HUES64 (cell line): Measurements from ENCODE around the gene SPTAN1. TPM values are rescaled to one million over a fixed set of nuclear protein-coding genes. Genes with fewer than 3 reads are reported as not detected.
"Not testable (repeated sequence)": the region's sequence is repeated elsewhere in the genome, so short reads cannot be mapped to it uniquely, and the experiment has no call there.

Experiments
- H3K27ac ChIP-seq: 2 replicates; pipeline ENCODE4 v1.7.0; 2013; ENCODE audit warnings: low read depth, low read length, inconsistent platforms
- H3K27me3 ChIP-seq: 2 replicates; pipeline ENCODE4 v1.6.1; 2013; ENCODE audit warnings: mild to moderate bottlenecking, low read length; ENCODE audit not compliant: insufficient read depth
- H3K36me3 ChIP-seq: 2 replicates; pipeline ENCODE4 v1.6.1; 2013; ENCODE audit warnings: mild to moderate bottlenecking, low read length; ENCODE audit not compliant: insufficient read depth
- H3K4me1 ChIP-seq: 2 replicates; pipeline ENCODE4 v1.6.1; 2013; ENCODE audit warnings: mild to moderate bottlenecking, low read length, moderate library complexity; ENCODE audit not compliant: insufficient read depth
- H3K4me3 ChIP-seq: 2 replicates; pipeline ENCODE4 v1.5.1; 2013; ENCODE audit warnings: mild to moderate bottlenecking, low read length, moderate library complexity
- H3K9ac ChIP-seq: 2 replicates; pipeline ENCODE4 v1.6.1; 2013; ENCODE audit warnings: mild to moderate bottlenecking, low read depth, low read length
- H3K9me3 ChIP-seq: 2 replicates; pipeline ENCODE4 v1.6.1; 2013; ENCODE audit warnings: low read depth, low read length; ENCODE audit not compliant: insufficient read depth
- WGBS: fragments of 150-250, 120-280 bp; methylation state at CpG from one replicate; pipeline ENCODE4 v1.1.7; 2013; ENCODE audit warnings: missing lambda C conversion rate; 5-methylcytosine and 5-hydroxymethylcytosine counted together
- polyA plus RNA-seq, 2 experiments: library from polyadenylated mRNA; stranded (reverse); fragments of 50-300 nt; gene quantifications; one replicate each; pipeline ENCODE4 v1.2.3, GENCODE V29; 2013

Gene SPTAN1
- polyA plus RNA-seq (2013, experiment 1 of 2), result 87.5 TPM
- 86.7 TPM for polyA plus RNA-seq (2013, experiment 2 of 2)

DNA sequence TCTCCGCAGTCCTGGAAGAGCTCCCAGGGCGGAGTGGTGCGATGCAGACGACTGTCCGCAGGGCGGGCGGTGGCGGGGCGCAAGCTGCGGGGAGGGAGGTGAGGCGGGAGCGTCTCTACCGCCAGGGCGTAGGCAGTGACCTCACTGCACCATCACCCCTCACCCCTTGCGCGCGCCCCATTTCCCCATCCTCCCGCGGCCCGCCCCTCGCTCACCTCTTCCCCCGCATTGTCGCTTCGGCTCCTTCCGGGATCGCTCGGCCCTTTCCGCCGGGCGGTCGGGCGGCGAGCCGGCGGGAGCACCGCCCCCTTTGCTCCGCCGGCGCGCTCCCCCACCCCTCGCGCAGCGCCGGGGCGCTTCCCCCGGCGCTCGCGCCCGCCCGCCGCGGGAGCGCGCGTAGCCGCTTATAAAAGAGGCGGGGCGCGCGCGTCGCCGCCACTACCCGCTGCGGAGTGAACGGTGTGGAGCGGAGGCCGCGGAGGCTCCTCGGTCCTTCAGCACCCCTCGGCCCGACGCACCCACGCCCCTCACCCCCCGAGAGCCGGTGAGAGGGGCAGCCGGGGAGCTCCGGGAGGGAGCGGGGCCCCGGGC is at the start of gene SPTAN1:
SPTAN1 (plus strand) TSS at position 435 of the 591 bp plus-strand sequence. CDS start 14,154 bp downstream, outside the sequence.
- peaks cover 43% of the 10 kb centered on the region for H3K4me1 ChIP-seq
- WGBS, result under 1% methylated on average over 81 of the region's 81 CpGs
- H3K27ac ChIP-seq, result peak within 1 kb of the TSS; percentile 86
- no peaks in the 10 kb centered on the region for H3K9me3 ChIP-seq
- H3K4me3 ChIP-seq, result peak within 1 kb of the TSS; percentile 81
- H3K27me3 ChIP-seq, result peaks cover 8% of the 10 kb centered on the region; the same call in 1 of the 2 replicates
- peak within 1 kb of the TSS; percentile 88 for H3K9ac ChIP-seq
- no peaks in the 10 kb centered on the region for H3K36me3 ChIP-seq

GRCh38 chr9:128503415-128503825 is 49.0 kb upstream of the SPTAN1 start:
- 93% methylated on average over 13 of the region's 14 CpGs for WGBS
- not testable (repeated sequence) for H3K27me3 ChIP-seq, H3K9me3 ChIP-seq, H3K9ac ChIP-seq, H3K4me1 ChIP-seq, H3K27ac ChIP-seq, H3K4me3 ChIP-seq
- H3K36me3 ChIP-seq, result peaks cover 18% of the 10 kb centered on the region

GRCh38 chr9:128503870-128504269 is 48.5 kb upstream of the SPTAN1 start:
- H3K27ac ChIP-seq, result no peak overlapping the region

GRCh38 chr9:128504485-128505413 is 47.6 kb upstream of the SPTAN1 start, which contains the start of gene GLE1:
Gene GLE1, plus strand, starts transcription at chr9:128504719. Its CDS starts 87 bp downstream, at chr9:128504806.
- no peaks in the 10 kb centered on the region for H3K9me3 ChIP-seq
- no peak within 1 kb of the TSS for H3K27ac ChIP-seq
- peak within 1 kb of the TSS; percentile 64 for H3K9ac ChIP-seq
- H3K36me3 ChIP-seq, result peaks cover 16% of the 10 kb centered on the region; the same call in 1 of the 2 replicates
- H3K4me1 ChIP-seq, result peaks cover 9% of the 10 kb centered on the region
- H3K4me3 ChIP-seq, result peak within 1 kb of the TSS; percentile 78
- WGBS, result under 1% methylated on average over 64 of the region's 64 CpGs
- no peaks in the 10 kb centered on the region for H3K27me3 ChIP-seq

More at GRCh38 chr9:128503870-128504269, 48.5 kb upstream of the SPTAN1 start:
- Histone ChIP-seq H3K27me3 (no peaks in the 10 kb centered on the region), H3K4me1 (peaks cover 9% of the 10 kb centered on the region), H3K9ac (no peak overlapping the region; the same call in 1 of the 2 replicates), H3K36me3 (peaks cover 14% of the 10 kb centered on the region), H3K9me3 (no peaks in the 10 kb centered on the region), H3K4me3 (peak overlapping the region; percentile 78)
- 77% methylated on average over 11 of the region's 11 CpGs for WGBS

GRCh38 chr9:128505414-128505765 is 47.0 kb upstream of the SPTAN1 start:
- no peak overlapping the region for H3K27ac ChIP-seq
- no peaks in the 10 kb centered on the region for H3K9me3 ChIP-seq
- peak overlapping the region; percentile 78 for H3K4me3 ChIP-seq
- H3K9ac ChIP-seq, result peak overlapping the region; percentile 63
- H3K27me3 ChIP-seq, result no peaks in the 10 kb centered on the region
- WGBS, result 48% methylated on average over 6 of the region's 6 CpGs
- H3K4me1 ChIP-seq, result peaks cover 9% of the 10 kb centered on the region
- peaks cover 17% of the 10 kb centered on the region; the same call in 1 of the 2 replicates for H3K36me3 ChIP-seq

GRCh38 chr9:128505906-128506305 is 46.5 kb upstream of the SPTAN1 start:
- H3K9ac ChIP-seq, H3K9me3 ChIP-seq, H3K4me1 ChIP-seq, H3K27me3 ChIP-seq, H3K27ac ChIP-seq, H3K4me3 ChIP-seq: not testable (repeated sequence)
- peaks cover 20% of the 10 kb centered on the region; the same call in 1 of the 2 replicates for H3K36me3 ChIP-seq
- WGBS, result 96% methylated on average over 12 of the region's 12 CpGs

- Histone ChIP-seq H3K9ac (no peak overlapping the region), H3K27ac (no peak overlapping the region), H3K27me3 (no peaks in the 10 kb centered on the region), H3K4me3 (no peak overlapping the region), H3K36me3 (peaks cover 35% of the 10 kb centered on the region), H3K4me1 (no peaks in the 10 kb centered on the region), H3K9me3 (no peaks in the 10 kb centered on the region)
- 95% methylated on average over 9 of the region's 9 CpGs for WGBS
Observed at GRCh38 chr9:128512820-128513219, 39.6 kb upstream of the SPTAN1 start.

DNA sequence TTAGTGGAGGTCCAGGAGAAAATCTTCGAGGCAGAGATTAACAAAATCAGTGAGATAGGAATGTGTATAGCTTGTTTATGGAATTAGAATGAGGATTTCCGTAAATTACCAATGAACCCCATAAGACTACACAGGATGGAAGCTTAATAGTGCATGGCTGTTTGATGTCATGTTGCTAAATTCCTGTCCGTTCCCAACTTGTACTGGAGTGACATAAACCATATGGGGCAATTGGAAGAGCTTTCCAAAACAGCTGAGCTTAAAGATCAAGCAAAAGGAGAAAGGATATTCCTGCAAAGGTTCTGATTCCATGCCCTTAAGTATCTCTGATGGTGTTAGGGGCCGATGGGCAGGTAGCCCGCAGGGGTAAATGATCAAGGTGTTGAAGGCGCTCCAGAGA is 30.4 kb upstream of the SPTAN1 start:
- no peaks in the 10 kb centered on the region for H3K9me3 ChIP-seq
- H3K9ac ChIP-seq, result no peak overlapping the region
- no peaks in the 10 kb centered on the region for H3K27me3 ChIP-seq
- H3K4me1 ChIP-seq, result peaks cover 5% of the 10 kb centered on the region; the same call in 1 of the 2 replicates
- WGBS, result 98% methylated on average over 6 of the region's 6 CpGs
- H3K36me3 ChIP-seq, result peaks cover 31% of the 10 kb centered on the region
- H3K4me3 ChIP-seq, result no peak overlapping the region
- no peak overlapping the region for H3K27ac ChIP-seq

- peak overlapping the region; percentile 35; the same call in 1 of the 2 replicates for H3K27ac ChIP-seq
- peaks cover 5% of the 10 kb centered on the region; the same call in 1 of the 2 replicates for H3K4me1 ChIP-seq
- H3K4me3 ChIP-seq, result no peak overlapping the region
- H3K9ac ChIP-seq, result 0 out of 2 replicates have a peak overlapping the region, but pooled peaks have one; percentile 36
- H3K27me3 ChIP-seq, result no peaks in the 10 kb centered on the region
- no peaks in the 10 kb centered on the region for H3K9me3 ChIP-seq
- H3K36me3 ChIP-seq, result peaks cover 31% of the 10 kb centered on the region
- WGBS, result 68% methylated on average over 13 of the region's 13 CpGs
Observed at GRCh38 chr9:128523199-128523925, 29.0 kb upstream of the SPTAN1 start.

DNA sequence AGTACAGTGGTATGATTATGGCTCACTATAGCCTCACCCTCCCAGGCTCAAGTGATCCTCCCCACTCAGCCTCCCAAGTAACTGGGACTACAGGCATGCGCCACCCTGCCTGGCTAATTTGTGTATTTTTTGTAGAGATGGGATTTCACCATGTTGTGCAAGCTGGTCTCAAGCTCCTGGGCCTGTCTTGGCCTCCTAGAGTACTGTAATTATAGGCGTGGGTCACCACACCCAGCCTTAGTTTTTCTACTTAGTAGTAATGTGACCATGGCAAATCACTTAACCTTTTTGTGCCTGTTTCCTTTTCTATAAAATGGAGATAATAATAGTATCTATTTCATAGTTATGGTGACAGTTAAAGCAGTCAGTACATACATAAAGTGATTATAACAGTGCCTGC is 25.7 kb upstream of the SPTAN1 start:
- H3K9ac ChIP-seq, result no peak overlapping the region
- no peaks in the 10 kb centered on the region for H3K27me3 ChIP-seq
- whole genome bisulfite sequencing, result 93% methylated on average over 2 of the region's 2 CpGs
- peaks cover 5% of the 10 kb centered on the region; the same call in 1 of the 2 replicates for H3K4me1 ChIP-seq
- peaks cover 44% of the 10 kb centered on the region for H3K36me3 ChIP-seq
- no peaks in the 10 kb centered on the region for H3K9me3 ChIP-seq
- H3K4me3 ChIP-seq, result no peak overlapping the region
- H3K27ac ChIP-seq, result no peak overlapping the region
